Upper lobe of right lung (tissue), 1 donor: ENCODE measurements around the gene MOB3C. TPM values are rescaled to one million over a fixed set of nuclear protein-coding genes. Genes with fewer than 3 reads are reported as not detected.

ENCODE experiments used
- ATAC-seq: fragments of 200-7000 bp; cut with Tn5 transposase; one replicate; pipeline ENCODE4 v1.9.1; 2020; ENCODE audit warnings: mild to moderate bottlenecking, moderate library complexity
- DNase-seq: peaks from one replicate; pipeline ENCODE4 v3.0.0-alpha.2; 2020
- H3K27ac ChIP-seq: fragments of 200-600 bp; one replicate; pipeline ENCODE4 v1.8.0; 2022
- H3K27me3 ChIP-seq: fragments of 200-600 bp; one replicate; pipeline ENCODE4 v1.8.0; 2022; ENCODE audit warnings: mild to moderate bottlenecking
- H3K36me3 ChIP-seq: fragments of 200-600 bp; one replicate; pipeline ENCODE4 v1.8.0; 2022
- H3K4me1 ChIP-seq: fragments of 200-600 bp; one replicate; pipeline ENCODE4 v1.8.0; 2022
- H3K4me3 ChIP-seq: fragments of 200-600 bp; one replicate; pipeline ENCODE4 v1.8.0; 2022; ENCODE audit warnings: mild to moderate bottlenecking
- H3K9me3 ChIP-seq: fragments of 200-600 bp; one replicate; pipeline ENCODE4 v1.8.0; 2022
- intact Hi-C: fragments of 100-400 bp; cut with DNase I; formaldehyde crosslinking; loops from one replicate; pipeline ENCODE4 v1.11.0; 2022
- total RNA-seq: library from RNA; stranded (reverse); fragmentation: NEBNext Ultra II Directional; extraction: Animal tissue kit (Norgen Biotek cat#: 25700); gene quantifications from one replicate; pipeline ENCODE4 v1.2.1, GENCODE V29; 2021
- TF ChIP-seq, protein P1 (sequence below): fragments of 200-600 bp; IDR thresholded peaks from one replicate; pipeline ENCODE4 v1.8.0; 2022; ENCODE audit warnings: antibody characterized with exemption
- donor health status: DM: no; HTN: yes; CAD: no; lungs with severe emphysema.

Gene MOB3C
- total RNA-seq, 1 donor from 2014 or later = 24.6 TPM

DNA sequence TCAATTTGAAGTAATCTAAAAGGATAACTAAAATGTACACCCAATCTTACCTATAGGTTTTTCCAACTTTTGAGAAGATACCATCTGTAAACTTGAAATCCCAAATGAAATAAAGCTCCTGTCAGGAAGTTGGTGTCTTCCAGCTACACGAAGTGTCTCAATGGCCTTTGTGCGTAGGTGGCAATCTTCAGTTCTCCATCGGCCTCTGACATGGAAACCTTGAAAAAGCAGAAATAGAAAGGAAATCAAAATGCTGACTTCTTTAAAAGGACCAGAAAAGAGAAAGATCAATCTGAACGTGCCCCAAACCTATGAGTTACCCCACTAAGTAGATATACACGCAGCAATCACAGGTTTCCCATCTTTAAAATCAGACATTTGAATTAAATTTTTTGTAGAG, 22.5 kb downstream of the MOB3C start:
- H3K4me3 ChIP-seq = no peak overlapping the region
- intact Hi-C loops = no loop called here
- no peaks in the 10 kb centered on the region for H3K27me3 ChIP-seq
- peaks cover 17% of the 10 kb centered on the region for H3K4me1 ChIP-seq
- TF ChIP-seq, protein P1, sequence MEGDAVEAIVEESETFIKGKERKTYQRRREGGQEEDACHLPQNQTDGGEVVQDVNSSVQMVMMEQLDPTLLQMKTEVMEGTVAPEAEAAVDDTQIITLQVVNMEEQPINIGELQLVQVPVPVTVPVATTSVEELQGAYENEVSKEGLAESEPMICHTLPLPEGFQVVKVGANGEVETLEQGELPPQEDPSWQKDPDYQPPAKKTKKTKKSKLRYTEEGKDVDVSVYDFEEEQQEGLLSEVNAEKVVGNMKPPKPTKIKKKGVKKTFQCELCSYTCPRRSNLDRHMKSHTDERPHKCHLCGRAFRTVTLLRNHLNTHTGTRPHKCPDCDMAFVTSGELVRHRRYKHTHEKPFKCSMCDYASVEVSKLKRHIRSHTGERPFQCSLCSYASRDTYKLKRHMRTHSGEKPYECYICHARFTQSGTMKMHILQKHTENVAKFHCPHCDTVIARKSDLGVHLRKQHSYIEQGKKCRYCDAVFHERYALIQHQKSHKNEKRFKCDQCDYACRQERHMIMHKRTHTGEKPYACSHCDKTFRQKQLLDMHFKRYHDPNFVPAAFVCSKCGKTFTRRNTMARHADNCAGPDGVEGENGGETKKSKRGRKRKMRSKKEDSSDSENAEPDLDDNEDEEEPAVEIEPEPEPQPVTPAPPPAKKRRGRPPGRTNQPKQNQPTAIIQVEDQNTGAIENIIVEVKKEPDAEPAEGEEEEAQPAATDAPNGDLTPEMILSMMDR = no peak
- peak overlapping the region; percentile 76 for H3K27ac ChIP-seq
- peaks cover 48% of the 10 kb centered on the region for H3K36me3 ChIP-seq
- peak; percentile 63 for ATAC-seq
- no peak for DNase-seq
- H3K9me3 ChIP-seq = no peaks in the 10 kb centered on the region

DNA sequence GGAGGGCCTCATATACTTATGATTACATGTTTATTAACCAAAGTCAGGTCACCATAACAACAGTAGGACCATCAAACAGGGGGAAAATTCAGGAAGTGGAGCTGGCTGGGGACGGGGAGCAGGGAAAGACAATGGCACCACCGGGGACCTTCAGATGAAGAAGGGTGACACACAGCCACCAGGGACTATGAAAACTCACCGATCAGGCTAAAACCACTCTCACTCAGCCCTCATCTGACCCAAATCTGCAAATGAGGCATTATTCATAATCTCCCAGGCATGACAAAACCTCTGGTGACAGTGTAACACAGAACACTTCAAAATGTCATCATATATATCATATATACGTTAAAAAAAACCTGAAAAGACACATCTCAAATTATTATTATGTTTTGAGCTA, 23.8 kb downstream of the MOB3C start:
- TF ChIP-seq, protein P1 = no peak

DNA sequence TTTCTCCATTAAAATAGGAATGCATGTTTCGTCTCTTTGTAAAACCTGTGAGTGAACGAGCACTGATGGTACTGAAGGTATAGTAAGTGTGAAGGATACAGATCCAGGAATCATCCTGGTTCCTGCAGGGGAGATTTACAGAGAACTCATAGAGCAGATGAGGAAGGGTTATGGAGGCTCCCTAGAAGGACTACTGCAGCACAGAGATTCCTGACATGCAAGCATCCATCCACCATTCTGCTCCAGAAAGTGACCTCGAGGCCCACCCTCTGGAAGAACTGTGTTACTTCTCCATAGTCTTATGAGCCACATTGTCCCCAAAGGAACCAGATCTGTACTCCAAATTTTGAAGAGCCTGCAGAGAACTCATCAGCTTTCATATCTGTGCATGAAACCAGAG, 27.1 kb downstream of the MOB3C start:
- ATAC-seq = no peak
- intact Hi-C loops = no loop called here
- Histone ChIP-seq H3K9me3 (no peaks in the 10 kb centered on the region), H3K27me3 (no peaks in the 10 kb centered on the region), H3K27ac (no peak overlapping the region), H3K4me1 (no peaks in the 10 kb centered on the region), H3K36me3 (peaks cover 79% of the 10 kb centered on the region), H3K4me3 (no peak overlapping the region)
- TF ChIP-seq, protein P1 = no peak
- DNase-seq = no peak

More for the DNA sequence above, 23.8 kb downstream of the MOB3C start:
- no peaks in the 10 kb centered on the region for H3K9me3 ChIP-seq
- H3K4me3 ChIP-seq = no peak overlapping the region
- no peaks in the 10 kb centered on the region for H3K27me3 ChIP-seq
- H3K27ac ChIP-seq = no peak overlapping the region
- peaks cover 14% of the 10 kb centered on the region for H3K4me1 ChIP-seq
- peaks cover 54% of the 10 kb centered on the region for H3K36me3 ChIP-seq
- ATAC-seq = no peak
- no peak for DNase-seq
- intact Hi-C loops = no loop called here

DNA sequence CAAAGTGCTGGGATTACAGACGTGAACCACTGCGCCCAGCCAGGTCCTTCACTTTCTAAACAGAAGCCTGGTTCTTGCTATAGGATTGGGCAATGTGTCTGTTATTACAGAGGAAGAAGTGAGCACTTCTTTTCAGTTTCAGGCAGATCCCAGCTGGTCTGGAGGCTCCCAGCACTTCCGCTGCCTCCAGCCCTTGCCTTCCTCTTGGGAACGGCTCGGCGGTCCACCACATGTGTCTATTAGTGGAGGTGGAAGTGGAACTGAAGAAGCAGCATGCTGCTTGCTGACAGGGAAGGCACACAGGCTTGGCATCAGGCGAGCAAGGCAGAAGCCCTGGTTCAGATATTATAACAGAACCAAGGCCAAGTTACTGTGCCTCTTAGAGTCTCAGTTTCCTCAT, 29.5 kb downstream of the MOB3C start:
- TF ChIP-seq, protein P1 = no peak
- peak; percentile 92 for ATAC-seq
- Histone ChIP-seq H3K9me3 (no peaks in the 10 kb centered on the region), H3K27ac (no peak overlapping the region), H3K36me3 (peaks cover 79% of the 10 kb centered on the region), H3K4me3 (no peak overlapping the region), H3K27me3 (no peaks in the 10 kb centered on the region), H3K4me1 (peaks cover 3% of the 10 kb centered on the region)
- intact Hi-C loops = no loop called here
- DNase-seq = peak; percentile 83

DNA sequence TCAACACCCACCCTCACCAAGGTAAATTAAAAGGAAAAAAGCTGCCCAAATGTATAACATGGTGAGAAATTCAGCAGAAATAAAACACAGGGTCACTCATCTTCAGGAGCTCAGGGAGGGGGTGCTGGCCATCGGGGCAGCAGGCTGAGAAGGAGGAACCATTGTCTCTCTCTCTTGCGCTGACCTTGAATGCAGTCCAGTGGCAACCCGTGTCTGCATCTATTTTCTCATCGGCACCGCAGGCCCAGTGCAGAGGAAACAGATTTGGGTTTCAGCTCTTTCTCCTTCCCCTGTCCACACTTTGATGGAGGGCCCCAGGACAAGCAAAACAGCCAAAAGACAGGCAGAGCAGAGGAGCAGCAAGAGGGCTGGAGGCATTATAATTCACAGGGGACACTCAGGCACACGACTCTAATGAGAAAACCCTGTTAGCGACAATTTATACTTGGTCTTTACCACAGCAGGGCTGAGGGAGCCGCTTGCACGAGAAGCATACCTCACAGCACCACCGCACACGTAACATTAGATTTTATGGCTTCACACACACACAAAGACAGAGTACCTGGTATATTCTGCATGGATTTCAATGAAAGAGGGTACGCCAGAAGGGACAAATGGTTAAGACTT, 31.2 kb downstream of the MOB3C start:
- peaks cover 8% of the 10 kb centered on the region for H3K4me1 ChIP-seq
- TF ChIP-seq, protein P1 = no peak
- H3K27ac ChIP-seq = no peak overlapping the region
- no peak overlapping the region for H3K4me3 ChIP-seq
- H3K9me3 ChIP-seq = no peaks in the 10 kb centered on the region
- peaks cover 65% of the 10 kb centered on the region for H3K36me3 ChIP-seq
- DNase-seq = no peak
- ATAC-seq = no peak
- no peaks in the 10 kb centered on the region for H3K27me3 ChIP-seq
- intact Hi-C loops = no loop called here

DNA sequence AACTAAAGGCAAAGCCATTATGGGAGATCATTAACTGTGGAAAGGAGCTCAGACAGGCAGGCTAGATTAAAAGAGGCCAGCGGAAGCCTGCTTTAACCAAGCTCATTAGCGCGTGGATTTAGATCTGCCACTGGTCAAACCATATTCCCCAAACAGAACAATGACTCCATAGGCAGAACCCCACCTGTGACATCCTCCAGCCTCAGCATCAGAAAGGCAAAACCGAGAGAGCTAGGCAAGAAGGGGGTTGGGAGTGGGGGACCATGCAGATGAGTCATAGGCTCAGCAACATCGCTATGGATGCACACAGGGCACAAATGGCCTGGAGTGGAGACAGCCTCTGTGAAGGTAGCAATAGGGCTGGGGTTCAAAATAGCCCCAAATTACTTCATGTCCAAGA, 33.1 kb downstream of the MOB3C start:
- DNase-seq (no peak), ATAC-seq (no peak)
- intact Hi-C loops = no loop called here
- H3K4me1 ChIP-seq = peaks cover 8% of the 10 kb centered on the region
- H3K27me3 ChIP-seq = no peaks in the 10 kb centered on the region
- H3K9me3 ChIP-seq = no peaks in the 10 kb centered on the region
- H3K27ac ChIP-seq = no peak overlapping the region
- TF ChIP-seq, protein P1 = no peak
- H3K36me3 ChIP-seq = peaks cover 67% of the 10 kb centered on the region
- H3K4me3 ChIP-seq = no peak overlapping the region
